OCI-LY7 (cell line): Measurements from ENCODE around the gene SYNPO2.
"Not testable (repeated sequence)": the region's sequence is repeated elsewhere in the genome, so short reads cannot be mapped to it uniquely, and the experiment has no call there.

Source experiments
- EZH2phosphoT487 ChIP-seq: fragments of 200-600 bp; sonication (generic); IDR thresholded peaks from 2 replicates; pipeline ENCODE4 v1.6.1; 2018; ENCODE audit warnings: low read depth, borderline replicate concordance, mild to moderate bottlenecking, mixed run types, antibody characterized with exemption, low read length, moderate library complexity, mixed read lengths
- TF ChIP-seq, protein P1 (sequence below): fragments of 200-600 bp; sonication (generic); conservative IDR thresholded peaks from 2 replicates; pipeline ENCODE4 v1.5.1; 2014; ENCODE audit warnings: mild to moderate bottlenecking, antibody characterized with exemption, low read length, moderate library complexity, mixed read lengths

GRCh38 chr4:118976193-118976560 is 87.5 kb downstream of the SYNPO2 start:
- TF ChIP-seq, protein P1, sequence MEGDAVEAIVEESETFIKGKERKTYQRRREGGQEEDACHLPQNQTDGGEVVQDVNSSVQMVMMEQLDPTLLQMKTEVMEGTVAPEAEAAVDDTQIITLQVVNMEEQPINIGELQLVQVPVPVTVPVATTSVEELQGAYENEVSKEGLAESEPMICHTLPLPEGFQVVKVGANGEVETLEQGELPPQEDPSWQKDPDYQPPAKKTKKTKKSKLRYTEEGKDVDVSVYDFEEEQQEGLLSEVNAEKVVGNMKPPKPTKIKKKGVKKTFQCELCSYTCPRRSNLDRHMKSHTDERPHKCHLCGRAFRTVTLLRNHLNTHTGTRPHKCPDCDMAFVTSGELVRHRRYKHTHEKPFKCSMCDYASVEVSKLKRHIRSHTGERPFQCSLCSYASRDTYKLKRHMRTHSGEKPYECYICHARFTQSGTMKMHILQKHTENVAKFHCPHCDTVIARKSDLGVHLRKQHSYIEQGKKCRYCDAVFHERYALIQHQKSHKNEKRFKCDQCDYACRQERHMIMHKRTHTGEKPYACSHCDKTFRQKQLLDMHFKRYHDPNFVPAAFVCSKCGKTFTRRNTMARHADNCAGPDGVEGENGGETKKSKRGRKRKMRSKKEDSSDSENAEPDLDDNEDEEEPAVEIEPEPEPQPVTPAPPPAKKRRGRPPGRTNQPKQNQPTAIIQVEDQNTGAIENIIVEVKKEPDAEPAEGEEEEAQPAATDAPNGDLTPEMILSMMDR = not testable (repeated sequence)
- TF ChIP-seq EZH2phosphoT487 = not testable (repeated sequence)
